WTC11 (cell line): ENCODE results near the gene CNTN1.

Experiments used
- ATF2 ChIP-seq: sonication (generic); formaldehyde crosslinking; IDR thresholded peaks from 2 replicates; pipeline ENCODE4 v1.8.1; 2022; ENCODE audit warnings: low read depth, missing genetic modification reagents, borderline replicate concordance
- CTCF ChIP-seq: fragments of 200-600 bp; IDR thresholded peaks from 2 replicates; pipeline ENCODE4 v1.8.0; 2022; ENCODE audit warnings: antibody characterized with exemption

GRCh38 chr12:40828593-40828990, 136.4 kb downstream of the CNTN1 start:
- TF ChIP-seq ATF2 (CRISPR knock-in tag) (no peak), CTCF (no peak)
